SH-SY5Y (cell line): ENCODE measurements around the gene ETV3L.

Experiments
- GATA2 ChIP-seq: IDR thresholded peaks from 2 replicates; pipeline ENCODE4 v1.6.1; 2011; ENCODE audit warnings: mild to moderate bottlenecking, low read depth, low read length
- GATA3 ChIP-seq: IDR thresholded peaks from 2 replicates; pipeline ENCODE4 v1.6.1; 2011; ENCODE audit warnings: low read depth, mild to moderate bottlenecking, low read length, moderate library complexity

GRCh38 chr1:157146244-157146643 is 46.6 kb upstream of the ETV3L start:
- TF ChIP-seq GATA2 (no peak), GATA3 (no peak)
